ENCODE measurements around the gene CCDC122.

Gene CCDC122

DNA sequence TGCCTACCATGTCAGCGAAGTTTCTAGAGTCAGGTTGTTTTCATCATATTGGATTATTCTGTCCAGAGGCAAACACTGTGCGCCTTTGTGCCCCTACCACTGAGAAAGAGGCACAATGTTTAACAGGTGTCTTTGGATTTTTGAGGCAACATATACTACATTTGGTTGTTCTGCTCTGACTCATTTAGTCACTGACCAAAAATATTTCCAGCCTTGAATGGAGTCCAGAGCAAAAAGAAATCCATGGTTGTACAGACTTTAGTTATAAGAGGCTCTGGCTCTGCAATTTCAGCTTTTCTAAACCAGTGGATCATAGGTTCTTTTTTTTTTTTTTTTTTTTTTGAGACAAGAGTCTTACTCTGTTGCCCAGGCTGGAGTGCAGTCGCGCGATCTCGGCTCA lies 35.9 kb upstream of the CCDC122 start:
- no peaks in the 10 kb centered on the region for H3K27me3 ChIP-seq (ENCODE audit: insufficient read depth, low read depth, severe bottlenecking)
- H3K9me3 ChIP-seq (ENCODE audit: severe bottlenecking) = no peaks in the 10 kb centered on the region
- H3K27ac ChIP-seq = no peak overlapping the region
- H3K4me3 ChIP-seq (ENCODE audit: low read depth, low read length) = no peak overlapping the region
- no peak for DNase-seq
- TF ChIP-seq, protein P1, sequence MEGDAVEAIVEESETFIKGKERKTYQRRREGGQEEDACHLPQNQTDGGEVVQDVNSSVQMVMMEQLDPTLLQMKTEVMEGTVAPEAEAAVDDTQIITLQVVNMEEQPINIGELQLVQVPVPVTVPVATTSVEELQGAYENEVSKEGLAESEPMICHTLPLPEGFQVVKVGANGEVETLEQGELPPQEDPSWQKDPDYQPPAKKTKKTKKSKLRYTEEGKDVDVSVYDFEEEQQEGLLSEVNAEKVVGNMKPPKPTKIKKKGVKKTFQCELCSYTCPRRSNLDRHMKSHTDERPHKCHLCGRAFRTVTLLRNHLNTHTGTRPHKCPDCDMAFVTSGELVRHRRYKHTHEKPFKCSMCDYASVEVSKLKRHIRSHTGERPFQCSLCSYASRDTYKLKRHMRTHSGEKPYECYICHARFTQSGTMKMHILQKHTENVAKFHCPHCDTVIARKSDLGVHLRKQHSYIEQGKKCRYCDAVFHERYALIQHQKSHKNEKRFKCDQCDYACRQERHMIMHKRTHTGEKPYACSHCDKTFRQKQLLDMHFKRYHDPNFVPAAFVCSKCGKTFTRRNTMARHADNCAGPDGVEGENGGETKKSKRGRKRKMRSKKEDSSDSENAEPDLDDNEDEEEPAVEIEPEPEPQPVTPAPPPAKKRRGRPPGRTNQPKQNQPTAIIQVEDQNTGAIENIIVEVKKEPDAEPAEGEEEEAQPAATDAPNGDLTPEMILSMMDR (IDR thresholded peaks at IDR 0.05; ENCODE audit: low read depth, low read length) = no peak
- H3K36me3 ChIP-seq = no peaks in the 10 kb centered on the region

GRCh38 chr13:43911871-43912270 lies 32.3 kb upstream of the CCDC122 start:
- Histone ChIP-seq H3K4me3 (ENCODE audit: low read depth, low read length) (no peak overlapping the region), H3K27ac (no peak overlapping the region), H3K9me3 (ENCODE audit: severe bottlenecking) (no peaks in the 10 kb centered on the region), H3K27me3 (ENCODE audit: insufficient read depth, low read depth, severe bottlenecking) (no peaks in the 10 kb centered on the region), H3K36me3 (no peaks in the 10 kb centered on the region)
- TF ChIP-seq, protein P1 (IDR thresholded peaks at IDR 0.05; ENCODE audit: low read depth, low read length) = no peak
- DNase-seq = no peak

DNA sequence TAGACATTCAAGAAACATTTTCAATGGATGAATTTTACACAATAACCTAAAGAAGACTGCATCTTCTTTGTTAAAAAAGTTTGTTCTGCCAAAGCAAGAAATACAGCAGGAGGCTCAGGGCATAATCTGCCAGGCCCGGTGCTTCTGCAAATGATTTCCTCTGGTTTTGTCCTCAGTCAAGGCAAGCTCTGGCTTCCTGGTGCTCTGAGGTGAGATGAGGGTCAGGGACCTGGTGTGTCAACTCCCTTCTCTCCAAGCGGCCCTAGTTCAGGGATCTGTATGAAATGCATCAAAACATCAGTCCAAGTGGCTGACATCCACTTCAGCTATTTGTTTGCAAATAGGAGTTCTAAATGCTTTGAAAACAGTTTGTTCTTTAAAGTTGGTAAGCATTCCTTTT lies 31.7 kb upstream of the CCDC122 start:
- Histone ChIP-seq H3K4me3 (ENCODE audit: low read depth, low read length) (no peak overlapping the region), H3K27me3 (ENCODE audit: insufficient read depth, low read depth, severe bottlenecking) (no peaks in the 10 kb centered on the region), H3K9me3 (ENCODE audit: severe bottlenecking) (no peaks in the 10 kb centered on the region)

DNA sequence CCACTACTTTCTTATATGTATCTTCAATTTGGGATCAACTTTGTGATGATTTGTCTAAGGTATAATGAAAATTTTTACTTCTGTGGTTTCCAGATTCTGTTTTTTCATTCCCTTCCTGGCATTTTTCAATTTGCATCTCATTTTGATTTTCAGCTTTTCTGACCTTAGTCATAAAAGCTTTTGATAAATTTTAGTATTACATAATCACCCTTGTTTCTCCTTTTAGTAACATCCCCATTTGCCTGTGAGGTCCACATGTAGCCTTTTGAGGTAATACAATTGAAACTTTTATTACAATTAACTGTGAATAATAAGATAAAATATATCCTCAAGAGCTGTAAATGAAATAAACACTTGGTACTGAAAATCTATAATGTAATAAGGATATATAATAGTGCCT lies 31.3 kb upstream of the CCDC122 start:
- Histone ChIP-seq H3K27ac (no peak overlapping the region), H3K36me3 (no peaks in the 10 kb centered on the region), H3K27me3 (ENCODE audit: insufficient read depth, low read depth, severe bottlenecking) (no peaks in the 10 kb centered on the region), H3K9me3 (ENCODE audit: severe bottlenecking) (no peaks in the 10 kb centered on the region), H3K4me3 (ENCODE audit: low read depth, low read length) (no peak overlapping the region)
- TF ChIP-seq, protein P1 (IDR thresholded peaks at IDR 0.05; ENCODE audit: low read depth, low read length) = no peak
- no peak for DNase-seq

More for the DNA sequence above, 31.7 kb upstream of the CCDC122 start:
- Histone ChIP-seq H3K27ac (no peak overlapping the region), H3K36me3 (no peaks in the 10 kb centered on the region)
- no peak for DNase-seq
- TF ChIP-seq, protein P1 (IDR thresholded peaks at IDR 0.05; ENCODE audit: low read depth, low read length) = no peak

GRCh38 chr13:43908156-43909126 lies 28.9 kb upstream of the CCDC122 start:
- Histone ChIP-seq H3K27me3 (ENCODE audit: insufficient read depth, low read depth, severe bottlenecking) (no peaks in the 10 kb centered on the region), H3K36me3 (no peaks in the 10 kb centered on the region), H3K4me3 (ENCODE audit: low read depth, low read length) (no peak overlapping the region), H3K27ac (no peak overlapping the region), H3K9me3 (ENCODE audit: severe bottlenecking) (no peaks in the 10 kb centered on the region)
- no peak for DNase-seq
- TF ChIP-seq, protein P1 (IDR thresholded peaks at IDR 0.05; ENCODE audit: low read depth, low read length) = no peak
